Endodermal cell (in vitro differentiated cells): ENCODE measurements around the gene CHCHD5. TPM values are rescaled to one million over a fixed set of nuclear protein-coding genes. Genes with fewer than 3 reads are reported as not detected.
A peak's percentile ranks its signal among the peaks of the same experiment; 100 is the strongest.
"Not testable (repeated sequence)": the region's sequence is repeated elsewhere in the genome, so short reads cannot be mapped to it uniquely, and the experiment has no call there.

ENCODE experiments used
- DNase-seq: peaks from one replicate; pipeline ENCODE4 v3.0.0-alpha.2; 2017
- H3K27ac ChIP-seq: 2 replicates; pipeline ENCODE4 v1.5.1; 2013; ENCODE audit warnings: mild to moderate bottlenecking, low read depth, low read length, moderate library complexity
- H3K27me3 ChIP-seq: 2 replicates; pipeline ENCODE4 v1.6.1; 2013; ENCODE audit warnings: mild to moderate bottlenecking, low read length, moderate library complexity; ENCODE audit not compliant: insufficient read depth, control insufficient read depth, poor library complexity, severe bottlenecking
- H3K36me3 ChIP-seq: 2 replicates; pipeline ENCODE4 v1.7.0; 2013; ENCODE audit warnings: mild to moderate bottlenecking, low read length, moderate library complexity; ENCODE audit not compliant: control insufficient read depth, insufficient read depth
- H3K4me1 ChIP-seq: one replicate; pipeline ENCODE4 v1.7.0; 2013; ENCODE audit warnings: low read length; ENCODE audit not compliant: control insufficient read depth, insufficient read depth
- H3K4me3 ChIP-seq: 2 replicates; pipeline ENCODE4 v1.5.1; 2013; ENCODE audit warnings: mild to moderate bottlenecking, low read length, moderate library complexity
- H3K9ac ChIP-seq: 2 replicates; pipeline ENCODE4 v1.6.1; 2013; ENCODE audit warnings: mild to moderate bottlenecking, low read length, moderate library complexity; ENCODE audit not compliant: poor library complexity, severe bottlenecking; ENCODE audit errors: extremely low read depth
- H3K9me3 ChIP-seq: 2 replicates; pipeline ENCODE4 v1.6.1; 2013; ENCODE audit warnings: mild to moderate bottlenecking, low read length, moderate library complexity; ENCODE audit not compliant: control insufficient read depth
- H3K27ac Mint-ChIP-seq: 2 replicates; pipeline ENCODE4 v1.8.0; 2020; ENCODE audit warnings: mixed read lengths
- H3K27me3 Mint-ChIP-seq: 2 replicates; pipeline ENCODE4 v1.8.0; 2021; ENCODE audit warnings: mild to moderate bottlenecking, mixed read lengths; ENCODE audit not compliant: insufficient read depth
- H3K36me3 Mint-ChIP-seq: 2 replicates; pipeline ENCODE4 v1.8.0; 2020; ENCODE audit warnings: low read depth, mixed read lengths
- H3K4me1 Mint-ChIP-seq: 2 replicates; pipeline ENCODE4 v1.8.0; 2020; ENCODE audit warnings: mixed read lengths
- H3K4me3 Mint-ChIP-seq: 2 replicates; pipeline ENCODE4 v1.8.0; 2020; ENCODE audit warnings: mild to moderate bottlenecking, moderate library complexity, mixed read lengths
- H3K9me3 Mint-ChIP-seq: 2 replicates; pipeline ENCODE4 v1.8.0; 2020; ENCODE audit warnings: mild to moderate bottlenecking, mixed read lengths
- CTCF ChIP-seq: fragments of 200-600 bp; sonication (generic); conservative IDR thresholded peaks from 2 replicates; pipeline ENCODE4 v1.5.0; 2021; ENCODE audit warnings: antibody characterized with exemption, mild to moderate bottlenecking
- WGBS, 2 experiments: methylation state at CpG; one replicate each; pipeline versions ENCODE4 v1.1.5 to v1.1.7; 2013; ENCODE audit warnings: missing lambda C conversion rate in 2 of 2, mixed read lengths in 1 of 2; ENCODE audit not compliant: insufficient coverage in 1 of 2, insufficient read length in 1 of 2; 5-methylcytosine and 5-hydroxymethylcytosine counted together
- total RNA-seq, 2 donors: library from RNA; stranded (reverse); fragmentation: NEBNext Ultra II Directional in 1 of 2; extraction: Animal tissue kit (Norgen Biotek cat#: 25700) in 1 of 2; gene quantifications; 2 replicates in 1 of 2; 3 replicates in 1 of 2; pipeline ENCODE4 v1.2.1, GENCODE V29; 2021

Gene CHCHD5
- total RNA-seq, 2 donors from 2014 or later, result 39.1 to 48.2 TPM

GRCh38 chr2:112614201-112614840 lies 29.9 kb downstream of the CHCHD5 start:
- H3K9me3 ChIP-seq, result no peaks in the 10 kb centered on the region
- peak overlapping the region; percentile 40 for H3K4me3 ChIP-seq
- TF ChIP-seq CTCF, result no peak
- Mint-ChIP-seq H3K36me3 (no peaks in the 10 kb centered on the region), H3K4me1 (peaks cover 19% of the 10 kb centered on the region), H3K27me3 (peaks cover 12% of the 10 kb centered on the region), H3K9me3 (peaks cover 9% of the 10 kb centered on the region), H3K4me3 (peak overlapping the region; percentile 34), H3K27ac (peak overlapping the region; percentile 56)
- H3K27me3 ChIP-seq, result no peaks in the 10 kb centered on the region
- peak; percentile 86 for DNase-seq
- no peak overlapping the region for H3K9ac ChIP-seq
- H3K36me3 ChIP-seq, result no peaks in the 10 kb centered on the region
- no peak overlapping the region for H3K27ac ChIP-seq
- H3K4me1 ChIP-seq, result peaks cover 5% of the 10 kb centered on the region
- 44 to 78% methylated on average over 4 to 13 of the region's 13 CpGs for WGBS, 2 experiments

DNA sequence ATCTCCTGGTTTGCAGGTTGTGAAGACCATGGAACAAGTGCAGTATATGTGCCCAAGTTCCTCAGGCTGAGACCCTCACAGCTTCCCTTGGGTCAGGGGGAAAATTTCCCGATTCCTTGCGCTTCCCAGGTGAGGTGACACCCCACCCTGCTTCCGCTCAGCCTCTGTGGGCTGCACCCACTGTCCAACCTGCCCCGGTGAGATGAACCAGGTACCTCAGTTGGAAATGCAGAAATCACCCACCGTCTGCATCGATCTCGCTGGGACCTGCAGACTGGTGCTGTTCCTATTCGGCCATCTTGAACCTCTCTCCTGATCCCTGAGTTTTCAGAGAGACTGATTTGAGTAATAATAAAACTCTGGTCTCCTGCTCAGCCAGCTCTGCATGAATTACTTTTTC lies 30.6 kb downstream of the CHCHD5 start:
- no peak for TF ChIP-seq CTCF
- H3K36me3 Mint-ChIP-seq, result no peaks in the 10 kb centered on the region
- no peaks in the 10 kb centered on the region for H3K27me3 ChIP-seq
- WGBS, 2 experiments, result 92 to 95% methylated on average over 8 of the region's 8 CpGs
- H3K27ac ChIP-seq, result no peak overlapping the region
- peaks cover 19% of the 10 kb centered on the region for H3K4me1 Mint-ChIP-seq
- peaks cover 5% of the 10 kb centered on the region for H3K4me1 ChIP-seq
- peak overlapping the region; percentile 56 for H3K27ac Mint-ChIP-seq
- peaks cover 11% of the 10 kb centered on the region for H3K27me3 Mint-ChIP-seq
- H3K9me3 ChIP-seq, result no peaks in the 10 kb centered on the region
- H3K36me3 ChIP-seq, result no peaks in the 10 kb centered on the region
- no peak for DNase-seq
- peaks cover 3% of the 10 kb centered on the region for H3K9me3 Mint-ChIP-seq
- no peak overlapping the region for H3K9ac ChIP-seq
- no peak overlapping the region for H3K4me3 ChIP-seq
- peak overlapping the region; percentile 34 for H3K4me3 Mint-ChIP-seq

GRCh38 chr2:112615798-112616197 lies 31.4 kb downstream of the CHCHD5 start:
- H3K4me1 Mint-ChIP-seq, result peaks cover 19% of the 10 kb centered on the region
- H3K27me3 ChIP-seq, H3K4me3 Mint-ChIP-seq, H3K36me3 ChIP-seq, DNase-seq, H3K4me1 ChIP-seq, H3K27ac ChIP-seq, H3K9me3 Mint-ChIP-seq, H3K9ac ChIP-seq, H3K9me3 ChIP-seq, H3K27me3 Mint-ChIP-seq, H3K27ac Mint-ChIP-seq, H3K4me3 ChIP-seq, H3K36me3 Mint-ChIP-seq: not testable (repeated sequence)
- 94 to 100% methylated on average over 2 of the region's 2 CpGs for WGBS, 2 experiments

DNA sequence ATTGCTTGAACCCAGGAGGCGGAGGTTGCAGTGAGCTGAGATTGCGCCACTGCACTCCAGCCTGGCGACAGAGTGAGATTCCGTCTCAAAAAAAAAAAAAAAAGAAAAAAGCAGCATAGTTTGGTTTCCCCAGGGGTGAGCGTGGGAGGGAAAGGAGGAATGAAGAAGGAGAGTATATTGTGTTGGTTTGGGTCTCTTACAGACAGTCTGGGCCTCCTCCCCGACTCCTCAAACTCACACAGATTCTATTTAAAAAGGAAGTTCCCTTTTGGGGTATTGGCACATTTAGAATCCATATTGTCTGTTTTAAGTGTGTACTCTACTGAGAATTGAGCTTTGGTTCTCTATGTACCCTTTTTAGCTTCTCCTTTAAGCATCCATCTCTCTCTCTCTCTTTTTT lies 34.0 kb downstream of the CHCHD5 start:
- Mint-ChIP-seq H3K4me3 (no peak overlapping the region), H3K36me3 (no peaks in the 10 kb centered on the region), H3K4me1 (peaks cover 31% of the 10 kb centered on the region), H3K9me3 (no peaks in the 10 kb centered on the region), H3K27ac (no peak overlapping the region), H3K27me3 (peaks cover under 1% of the 10 kb centered on the region)
- Histone ChIP-seq H3K9ac (no peak overlapping the region), H3K27me3 (no peaks in the 10 kb centered on the region), H3K4me1 (peaks cover 8% of the 10 kb centered on the region), H3K27ac (no peak overlapping the region), H3K9me3 (no peaks in the 10 kb centered on the region), H3K4me3 (no peak overlapping the region), H3K36me3 (no peaks in the 10 kb centered on the region)
- TF ChIP-seq CTCF, result no peak
- WGBS, 2 experiments, result 100% methylated on average over 4 of the region's 6 CpGs; no CpG with 5 or more reads in 1 of the 2 experiments
- DNase-seq, result no peak
